K562 (cell line): ENCODE data around the gene DPP4. TPM values are rescaled to one million over a fixed set of nuclear protein-coding genes. Genes with fewer than 3 reads are reported as not detected.

Source experiments
- BCLAF1 ChIP-seq, 2 experiments: fragments of 450-650 bp in 1 of 2; IDR thresholded peaks; 2 replicates each; pipeline ENCODE4 v1.6.1; 2011 to 2017; ENCODE audit warnings: low read depth in 2 of 2, antibody characterized with exemption in 1 of 2, borderline replicate concordance in 1 of 2, low read length in 1 of 2, mild to moderate bottlenecking in 1 of 2, mixed read lengths in 1 of 2; ENCODE audit not compliant: control insufficient read depth in 1 of 2
- ETV6 ChIP-seq, 3 experiments: fragments of 150-350 bp in 1 of 3; sonication (generic) in 1 of 3; formaldehyde crosslinking in 1 of 3; IDR thresholded peaks; 2 replicates each; pipeline versions ENCODE4 v1.6.1 to v1.8.0; 2014 to 2022; ENCODE audit warnings: borderline replicate concordance in 2 of 3, low read depth in 2 of 3, antibody characterized with exemption in 1 of 3, low read length in 1 of 3, mild to moderate bottlenecking in 1 of 3, missing genetic modification reagents in 1 of 3
- FOXM1 ChIP-seq, 2 experiments: fragments of 450-650 bp in 1 of 2; sonication (generic) in 1 of 2; formaldehyde crosslinking in 1 of 2; IDR thresholded peaks; 2 replicates each; pipeline versions ENCODE4 v1.6.1 to v1.9.0; 2017 to 2022; ENCODE audit warnings: low read depth in 2 of 2, mild to moderate bottlenecking in 2 of 2, missing genetic modification reagents in 1 of 2, moderate library complexity in 1 of 2
- MTA2 ChIP-seq: fragments of 450-650 bp; IDR thresholded peaks from 2 replicates; pipeline ENCODE4 v1.6.1; 2016; ENCODE audit warnings: low read depth
- VEZF1 ChIP-seq: fragments of 200-800 bp; sonication (Bioruptor generic); IDR thresholded peaks from 2 replicates; pipeline ENCODE4 v1.6.1; 2017; ENCODE audit warnings: missing genetic modification characterization, missing compliant biosample characterization
- polyA plus RNA-seq, 8 experiments: library from polyadenylated mRNA; depleted of rRNA in 4 of 8; stranded (reverse) in 5 of 8; unstranded in 3 of 8; fragments of >200 nt; fragmentation: Nextera tagmentation in 2 of 8; fragmentation: Illumina TruSeq in 1 of 8; extraction: Ambion mirVana in 2 of 8; extraction: Trizol in 1 of 8; gene quantifications; 2 replicates each; pipeline versions ENCODE4 v1.2.1 to v1.2.3, GENCODE V29; 2011 to 2014; ENCODE audit warnings: inconsistent platforms in 1 of 8, missing spikeins in 1 of 8
- total RNA-seq, 7 experiments: library from RNA; depleted of rRNA in 6 of 7; stranded (reverse); fragments of >200 nt in 6 of 7; fragmentation: Illumina TruSeq in 2 of 7; extraction: Trizol in 2 of 7; gene quantifications; 2 replicates each; pipeline versions ENCODE4 v1.2.1 to v1.2.3, GENCODE V29; 2011 to 2021; ENCODE audit warnings: low replicate concordance in 1 of 7
- TF ChIP-seq, protein P1 (sequence below): IDR thresholded peaks from 3 replicates; pipeline ENCODE4 v1.6.1; 2011; ENCODE audit warnings: borderline replicate concordance, mild to moderate bottlenecking, moderate library complexity; ENCODE audit not compliant: insufficient read length; ENCODE audit errors: extremely low read depth
- TF ChIP-seq, protein P2 (sequence below): fragments of 250-450 bp; sonication (Bioruptor Pico); IDR thresholded peaks from 2 replicates; pipeline ENCODE4 v1.8.0; 2022; ENCODE audit warnings: moderate library complexity, mild to moderate bottlenecking, inconsistent platforms
- TF ChIP-seq, protein P3 (sequence below): fragments of 250-450 bp; sonication (Bioruptor Pico); IDR thresholded peaks from 2 replicates; pipeline ENCODE4 v1.5.0; 2021

DPP4 gene
- total and polyA plus RNA-seq, 9 of the 15 experiments (the other 6 are each of a cell fraction or from before 2014, with no cell fraction given), result 0.11 TPM; not detected in 8

DNA sequence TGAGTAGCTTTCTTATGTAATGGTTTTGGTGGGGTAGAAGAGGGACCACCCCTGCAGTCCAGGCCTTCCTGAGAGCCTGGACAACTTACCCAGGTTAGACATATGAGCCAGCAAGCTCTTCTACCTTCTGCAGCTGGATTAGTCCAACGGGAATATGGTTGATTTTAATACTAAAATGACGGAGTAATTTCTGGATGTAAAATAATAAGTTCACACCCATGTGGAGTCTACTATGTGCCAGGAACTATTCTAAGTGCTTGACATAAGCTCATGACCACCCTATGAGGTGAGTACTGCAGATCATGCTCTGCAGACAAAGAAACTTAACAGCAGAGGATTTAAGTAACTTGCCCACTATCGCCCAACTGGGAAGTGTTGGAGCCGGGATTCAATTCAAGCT is 45.5 kb downstream of the DPP4 start (continued):
- TF ChIP-seq VEZF1 (CRISPR knock-in tag), result no peak
- TF ChIP-seq MTA2, result no peak
- no peak for TF ChIP-seq ETV6 (IDR thresholded peaks at IDR 0.05; ENCODE audit: borderline replicate concordance in 1 of 2, low read depth in 2 of 2, low read length in 1 of 2)
- TF ChIP-seq ETV6 (CRISPR knock-in tag; IDR thresholded peaks at IDR 0.05; ENCODE audit: borderline replicate concordance), result no peak
- TF ChIP-seq, protein P1, sequence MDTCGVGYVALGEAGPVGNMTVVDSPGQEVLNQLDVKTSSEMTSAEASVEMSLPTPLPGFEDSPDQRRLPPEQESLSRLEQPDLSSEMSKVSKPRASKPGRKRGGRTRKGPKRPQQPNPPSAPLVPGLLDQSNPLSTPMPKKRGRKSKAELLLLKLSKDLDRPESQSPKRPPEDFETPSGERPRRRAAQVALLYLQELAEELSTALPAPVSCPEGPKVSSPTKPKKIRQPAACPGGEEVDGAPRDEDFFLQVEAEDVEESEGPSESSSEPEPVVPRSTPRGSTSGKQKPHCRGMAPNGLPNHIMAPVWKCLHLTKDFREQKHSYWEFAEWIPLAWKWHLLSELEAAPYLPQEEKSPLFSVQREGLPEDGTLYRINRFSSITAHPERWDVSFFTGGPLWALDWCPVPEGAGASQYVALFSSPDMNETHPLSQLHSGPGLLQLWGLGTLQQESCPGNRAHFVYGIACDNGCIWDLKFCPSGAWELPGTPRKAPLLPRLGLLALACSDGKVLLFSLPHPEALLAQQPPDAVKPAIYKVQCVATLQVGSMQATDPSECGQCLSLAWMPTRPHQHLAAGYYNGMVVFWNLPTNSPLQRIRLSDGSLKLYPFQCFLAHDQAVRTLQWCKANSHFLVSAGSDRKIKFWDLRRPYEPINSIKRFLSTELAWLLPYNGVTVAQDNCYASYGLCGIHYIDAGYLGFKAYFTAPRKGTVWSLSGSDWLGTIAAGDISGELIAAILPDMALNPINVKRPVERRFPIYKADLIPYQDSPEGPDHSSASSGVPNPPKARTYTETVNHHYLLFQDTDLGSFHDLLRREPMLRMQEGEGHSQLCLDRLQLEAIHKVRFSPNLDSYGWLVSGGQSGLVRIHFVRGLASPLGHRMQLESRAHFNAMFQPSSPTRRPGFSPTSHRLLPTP, result no peak
- TF ChIP-seq, protein P2, sequence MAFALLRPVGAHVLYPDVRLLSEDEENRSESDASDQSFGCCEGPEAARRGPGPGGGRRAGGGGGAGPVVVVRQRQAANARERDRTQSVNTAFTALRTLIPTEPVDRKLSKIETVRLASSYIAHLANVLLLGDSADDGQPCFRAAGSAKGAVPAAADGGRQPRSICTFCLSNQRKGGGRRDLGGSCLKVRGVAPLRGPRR (CRISPR knock-in tag), result no peak
- no peak for TF ChIP-seq BCLAF1 (IDR thresholded peaks at IDR 0.05; ENCODE audit: borderline replicate concordance in 1 of 2, control insufficient read depth in 1 of 2, low read depth in 2 of 2, low read length in 1 of 2)
- TF ChIP-seq, protein P3, sequence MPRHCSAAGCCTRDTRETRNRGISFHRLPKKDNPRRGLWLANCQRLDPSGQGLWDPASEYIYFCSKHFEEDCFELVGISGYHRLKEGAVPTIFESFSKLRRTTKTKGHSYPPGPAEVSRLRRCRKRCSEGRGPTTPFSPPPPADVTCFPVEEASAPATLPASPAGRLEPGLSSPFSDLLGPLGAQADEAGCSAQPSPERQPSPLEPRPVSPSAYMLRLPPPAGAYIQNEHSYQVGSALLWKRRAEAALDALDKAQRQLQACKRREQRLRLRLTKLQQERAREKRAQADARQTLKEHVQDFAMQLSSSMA (CRISPR knock-in tag), result no peak
- no peak for TF ChIP-seq FOXM1 (IDR thresholded peaks at IDR 0.05; ENCODE audit: low read depth)
- TF ChIP-seq FOXM1 (CRISPR knock-in tag; IDR thresholded peaks at IDR 0.05; ENCODE audit: low read depth), result no peak
